OCI-LY3 (cell line): ENCODE measurements around the gene PHLDB2.

Experiments used
- H2AFZ ChIP-seq: fragments of 200-600, 300-600 bp; shearing (Covaris generic); 2 replicates; pipeline ENCODE4 v1.6.0; 2014; ENCODE audit warnings: antibody characterized with exemption, low read depth, low read length
- H3K27ac ChIP-seq: fragments of 200-600, 300-600 bp; sonication (generic); 2 replicates; pipeline ENCODE4 v1.5.1; 2014; ENCODE audit warnings: mild to moderate bottlenecking, low read length, moderate library complexity, mixed read lengths
- H3K27me3 ChIP-seq: fragments of 200-600, 300-600 bp; sonication (generic); 2 replicates; pipeline ENCODE4 v1.6.1; 2014; ENCODE audit warnings: low read depth, low read length, mixed read lengths
- H3K36me3 ChIP-seq: fragments of 200-600, 300-600 bp; sonication (generic); replicated peaks from 2 replicates; pipeline ENCODE3; 2014; ENCODE audit warnings: low read depth, low read length, mixed read lengths
- H3K4me1 ChIP-seq: fragments of 300-600, 200-600 bp; sonication (generic); 2 replicates; pipeline ENCODE4 v1.6.1; 2014; ENCODE audit warnings: low read length, mixed read lengths
- H3K4me2 ChIP-seq: fragments of 200-600, 300-600 bp; sonication (generic); 2 replicates; pipeline ENCODE4 v1.6.1; 2014; ENCODE audit warnings: low read length, mixed read lengths
- H3K4me3 ChIP-seq: fragments of 300-600, 200-600 bp; sonication (generic); 2 replicates; pipeline ENCODE4 v1.5.1; 2014; ENCODE audit warnings: antibody characterized with exemption, mild to moderate bottlenecking, low read length, moderate library complexity
- H3K79me2 ChIP-seq: fragments of 300-600, 200-600 bp; shearing (Covaris generic); 2 replicates; pipeline ENCODE4 v1.6.1; 2014; ENCODE audit warnings: mild to moderate bottlenecking, low read length, mixed read lengths
- H3K9ac ChIP-seq: fragments of 300-600, 200-600 bp; shearing (Covaris generic); 2 replicates; pipeline ENCODE4 v1.6.0; 2014; ENCODE audit warnings: mild to moderate bottlenecking, low read length, moderate library complexity
- H3K9me3 ChIP-seq: fragments of 200-600, 300-600 bp; shearing (Covaris generic); 2 replicates; pipeline ENCODE4 v1.6.1; 2014; ENCODE audit warnings: low read length, mixed read lengths; ENCODE audit not compliant: insufficient read depth
- H4K20me1 ChIP-seq: fragments of 200-600, 300-600 bp; sonication (generic); 2 replicates; pipeline ENCODE4 v1.6.1; 2016; ENCODE audit warnings: low read length, mixed read lengths; ENCODE audit not compliant: insufficient read depth
- EZH2phosphoT487 ChIP-seq: fragments of 200-600 bp; shearing (Covaris generic); IDR thresholded peaks from 2 replicates; pipeline ENCODE4 v1.6.1; 2018; ENCODE audit warnings: antibody characterized with exemption, mixed run types, low read depth
- TF ChIP-seq, protein P1 (sequence below): fragments of 200-600, 300-600 bp; sonication (generic); IDR thresholded peaks from 2 replicates; pipeline ENCODE4 v1.5.1; 2014; ENCODE audit warnings: antibody characterized with exemption, low read length, low read depth

The PHLDB2 gene

DNA sequence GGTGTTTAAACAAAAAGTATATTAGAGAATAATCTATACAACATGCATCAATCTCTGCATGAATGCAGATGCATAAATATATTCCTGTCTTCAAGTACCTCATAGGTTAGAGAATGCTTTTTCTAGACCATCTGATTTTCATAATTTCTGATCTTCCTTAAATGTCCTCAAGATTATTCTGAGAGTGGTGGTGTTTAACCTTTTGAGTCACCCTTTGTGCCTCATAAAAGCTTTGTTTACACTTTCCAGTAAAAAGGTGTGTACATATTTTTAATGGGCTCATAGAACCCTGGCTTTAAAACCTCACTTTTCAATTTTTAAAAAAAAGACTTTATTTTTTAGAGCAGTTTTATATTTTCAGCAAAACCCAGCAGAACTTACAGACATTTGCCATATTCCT lies 78.8 kb downstream of the PHLDB2 start:
- Histone ChIP-seq H3K4me2 (no peak overlapping the region), H3K9me3 (no peaks in the 10 kb centered on the region), H3K27me3 (no peaks in the 10 kb centered on the region), H3K36me3 (no peaks in the 10 kb centered on the region), H2AFZ (no peak overlapping the region), H3K9ac (no peak overlapping the region), H3K4me3 (no peak overlapping the region), H4K20me1 (no peaks in the 10 kb centered on the region), H3K79me2 (no peaks in the 10 kb centered on the region), H3K4me1 (no peaks in the 10 kb centered on the region), H3K27ac (no peak overlapping the region)
- no peak for TF ChIP-seq EZH2phosphoT487
- TF ChIP-seq, protein P1, sequence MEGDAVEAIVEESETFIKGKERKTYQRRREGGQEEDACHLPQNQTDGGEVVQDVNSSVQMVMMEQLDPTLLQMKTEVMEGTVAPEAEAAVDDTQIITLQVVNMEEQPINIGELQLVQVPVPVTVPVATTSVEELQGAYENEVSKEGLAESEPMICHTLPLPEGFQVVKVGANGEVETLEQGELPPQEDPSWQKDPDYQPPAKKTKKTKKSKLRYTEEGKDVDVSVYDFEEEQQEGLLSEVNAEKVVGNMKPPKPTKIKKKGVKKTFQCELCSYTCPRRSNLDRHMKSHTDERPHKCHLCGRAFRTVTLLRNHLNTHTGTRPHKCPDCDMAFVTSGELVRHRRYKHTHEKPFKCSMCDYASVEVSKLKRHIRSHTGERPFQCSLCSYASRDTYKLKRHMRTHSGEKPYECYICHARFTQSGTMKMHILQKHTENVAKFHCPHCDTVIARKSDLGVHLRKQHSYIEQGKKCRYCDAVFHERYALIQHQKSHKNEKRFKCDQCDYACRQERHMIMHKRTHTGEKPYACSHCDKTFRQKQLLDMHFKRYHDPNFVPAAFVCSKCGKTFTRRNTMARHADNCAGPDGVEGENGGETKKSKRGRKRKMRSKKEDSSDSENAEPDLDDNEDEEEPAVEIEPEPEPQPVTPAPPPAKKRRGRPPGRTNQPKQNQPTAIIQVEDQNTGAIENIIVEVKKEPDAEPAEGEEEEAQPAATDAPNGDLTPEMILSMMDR = no peak

DNA sequence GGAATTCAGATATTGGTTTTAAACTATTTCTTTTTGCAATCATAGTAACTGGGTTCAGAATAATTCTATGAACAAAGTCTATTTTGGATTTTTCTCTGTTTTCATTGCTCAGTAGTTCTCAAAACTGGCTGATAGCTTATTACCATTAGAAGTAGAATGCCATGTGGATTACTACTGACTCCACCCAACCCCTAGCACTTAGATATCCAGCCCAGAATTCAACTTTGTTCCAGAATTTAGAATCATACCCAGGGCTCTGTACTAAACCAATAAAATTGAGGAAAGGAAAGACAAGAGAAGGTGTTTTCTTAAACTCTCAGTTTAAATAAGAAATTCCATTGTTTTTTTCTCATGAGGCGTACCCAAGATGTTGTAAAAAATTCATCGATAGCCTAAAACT lies 80.8 kb downstream of the PHLDB2 start:
- no peaks in the 10 kb centered on the region for H3K27me3 ChIP-seq
- H3K9ac ChIP-seq = no peak overlapping the region
- H3K27ac ChIP-seq = no peak overlapping the region
- H4K20me1 ChIP-seq = no peaks in the 10 kb centered on the region
- H3K4me3 ChIP-seq = no peak overlapping the region
- H3K9me3 ChIP-seq = no peaks in the 10 kb centered on the region
- H3K4me1 ChIP-seq = no peaks in the 10 kb centered on the region
- H3K79me2 ChIP-seq = no peaks in the 10 kb centered on the region
- no peak overlapping the region for H2AFZ ChIP-seq
- no peaks in the 10 kb centered on the region for H3K36me3 ChIP-seq
- TF ChIP-seq, protein P1 = no peak
- no peak for TF ChIP-seq EZH2phosphoT487
- no peak overlapping the region for H3K4me2 ChIP-seq

DNA sequence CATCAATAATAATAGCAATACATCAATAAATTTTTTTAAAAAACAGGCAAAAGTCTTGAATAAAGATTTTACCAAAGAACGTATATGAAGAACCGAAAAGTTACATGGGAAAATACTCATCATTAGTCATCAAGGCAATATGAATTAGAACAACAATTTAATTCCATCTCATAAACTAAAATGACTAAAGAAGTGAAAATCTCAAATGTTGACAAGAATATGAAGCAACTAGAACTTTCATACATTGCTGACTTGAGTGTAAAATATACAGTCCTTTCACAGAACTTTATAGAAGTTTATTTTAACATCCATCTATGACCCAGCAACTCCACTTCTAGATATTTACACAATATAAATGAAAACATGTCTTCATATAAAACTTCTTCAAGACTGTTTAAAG lies 84.5 kb downstream of the PHLDB2 start:
- Histone ChIP-seq H3K27ac (no peak overlapping the region), H3K4me2 (no peak overlapping the region), H3K79me2 (no peaks in the 10 kb centered on the region), H3K36me3 (no peaks in the 10 kb centered on the region), H3K9ac (no peak overlapping the region), H3K4me1 (no peaks in the 10 kb centered on the region), H3K4me3 (no peak overlapping the region), H2AFZ (no peak overlapping the region), H3K9me3 (no peaks in the 10 kb centered on the region), H4K20me1 (no peaks in the 10 kb centered on the region), H3K27me3 (no peaks in the 10 kb centered on the region)
- no peak for TF ChIP-seq EZH2phosphoT487
- TF ChIP-seq, protein P1 = no peak

DNA sequence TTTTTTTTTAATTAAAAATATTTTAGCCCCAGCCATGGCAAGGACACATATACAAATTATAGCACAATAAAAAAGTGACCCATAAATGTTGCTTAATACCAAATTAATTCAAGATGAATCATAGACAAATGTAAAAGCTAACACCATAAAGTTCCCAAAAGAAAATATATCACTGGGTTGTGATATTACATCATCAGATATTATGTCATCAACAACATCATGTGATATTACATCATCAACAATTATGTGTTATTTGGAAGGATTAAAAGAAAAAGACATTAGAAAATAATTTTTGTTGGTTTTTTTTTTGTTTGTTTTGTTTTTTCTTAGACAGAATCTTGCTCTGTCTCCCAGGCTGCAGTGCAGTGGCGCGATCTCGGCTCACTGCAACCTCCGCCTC lies 85.3 kb downstream of the PHLDB2 start:
- Histone ChIP-seq H4K20me1 (no peaks in the 10 kb centered on the region), H3K4me1 (no peaks in the 10 kb centered on the region), H3K4me2 (no peak overlapping the region), H3K36me3 (no peaks in the 10 kb centered on the region), H3K27me3 (no peaks in the 10 kb centered on the region), H3K4me3 (no peak overlapping the region), H2AFZ (no peak overlapping the region), H3K9ac (no peak overlapping the region), H3K9me3 (no peaks in the 10 kb centered on the region), H3K79me2 (no peaks in the 10 kb centered on the region), H3K27ac (no peak overlapping the region)
- TF ChIP-seq, protein P1 = no peak
- no peak for TF ChIP-seq EZH2phosphoT487
